Uterus (tissue), 4 donors: ENCODE results near the gene FKBP10. TPM values are rescaled to one million over a fixed set of nuclear protein-coding genes. Genes with fewer than 3 reads are reported as not detected.

Experiments used
- DNase-seq, 2 donors: peaks; one replicate each; pipeline ENCODE4 v3.0.0-alpha.2; 2019 to 2020
- H3K27ac ChIP-seq, 2 donors: fragments of 200-600 bp; sonication (generic); 1 replicate in 1 of 2; 2 replicates in 1 of 2; pipeline ENCODE4 v1.5.1; 2016 to 2018
- H3K27me3 ChIP-seq, 2 donors: fragments of 200-600 bp; sonication (generic); one replicate each; pipeline ENCODE4 v1.5.1; 2018 to 2019; ENCODE audit warnings: control low read depth in 1 of 2
- H3K36me3 ChIP-seq, 2 donors: fragments of 200-600 bp; sonication (generic); one replicate each; pipeline ENCODE4 v1.5.1; 2019; ENCODE audit warnings: control low read depth in 1 of 2
- H3K4me1 ChIP-seq, 2 donors: fragments of 200-600 bp; sonication (generic); one replicate each; pipeline ENCODE4 v1.5.1; 2018 to 2019; ENCODE audit warnings: control low read depth in 1 of 2
- H3K4me3 ChIP-seq, 2 donors: fragments of 200-600 bp; sonication (generic); 1 replicate in 1 of 2; 2 replicates in 1 of 2; pipeline ENCODE4 v1.5.1; 2018 to 2019; ENCODE audit warnings: mild to moderate bottlenecking in 1 of 2
- H3K9me3 ChIP-seq, 2 donors: fragments of 200-600 bp; sonication (generic); one replicate each; pipeline ENCODE4 v1.5.1; 2019; ENCODE audit warnings: control low read depth in 1 of 2
- CTCF ChIP-seq, 4 experiments: fragments of 200-600 bp in 2 of 4; fragments of 450-650 bp in 2 of 4; sonication (generic) in 2 of 4; IDR thresholded peaks; one replicate each; pipeline ENCODE4 v1.5.1; 2016 to 2019; ENCODE audit warnings: antibody characterized with exemption in 4 of 4, mild to moderate bottlenecking in 2 of 4, moderate library complexity in 1 of 4
- POLR2A ChIP-seq, 2 donors: fragments of 450-650 bp; IDR thresholded peaks; one replicate each; pipeline ENCODE4 v1.6.1; 2016; ENCODE audit warnings: antibody characterized with exemption in 2 of 2, mild to moderate bottlenecking in 1 of 2, moderate library complexity in 1 of 2
- intact Hi-C: fragments of 100-400 bp; cut with DNase I; formaldehyde crosslinking; loops from one replicate; pipeline ENCODE4 v1.15.1; 2023; ENCODE audit warnings: low total_unique reads
- total RNA-seq, 4 donors: library from RNA; depleted of rRNA in 3 of 4; stranded (reverse); fragments of >200 nt in 3 of 4; gene quantifications; one replicate each; pipeline versions ENCODE4 v1.1.0 to v1.2.4, GENCODE V29; 2014 to 2023
- donor health status: DM: yes; HTN: yes; CAD: no.

Gene FKBP10
- total RNA-seq, 4 donors from 2014 or later = 22.9 to 226 (median 89.5) TPM

DNA sequence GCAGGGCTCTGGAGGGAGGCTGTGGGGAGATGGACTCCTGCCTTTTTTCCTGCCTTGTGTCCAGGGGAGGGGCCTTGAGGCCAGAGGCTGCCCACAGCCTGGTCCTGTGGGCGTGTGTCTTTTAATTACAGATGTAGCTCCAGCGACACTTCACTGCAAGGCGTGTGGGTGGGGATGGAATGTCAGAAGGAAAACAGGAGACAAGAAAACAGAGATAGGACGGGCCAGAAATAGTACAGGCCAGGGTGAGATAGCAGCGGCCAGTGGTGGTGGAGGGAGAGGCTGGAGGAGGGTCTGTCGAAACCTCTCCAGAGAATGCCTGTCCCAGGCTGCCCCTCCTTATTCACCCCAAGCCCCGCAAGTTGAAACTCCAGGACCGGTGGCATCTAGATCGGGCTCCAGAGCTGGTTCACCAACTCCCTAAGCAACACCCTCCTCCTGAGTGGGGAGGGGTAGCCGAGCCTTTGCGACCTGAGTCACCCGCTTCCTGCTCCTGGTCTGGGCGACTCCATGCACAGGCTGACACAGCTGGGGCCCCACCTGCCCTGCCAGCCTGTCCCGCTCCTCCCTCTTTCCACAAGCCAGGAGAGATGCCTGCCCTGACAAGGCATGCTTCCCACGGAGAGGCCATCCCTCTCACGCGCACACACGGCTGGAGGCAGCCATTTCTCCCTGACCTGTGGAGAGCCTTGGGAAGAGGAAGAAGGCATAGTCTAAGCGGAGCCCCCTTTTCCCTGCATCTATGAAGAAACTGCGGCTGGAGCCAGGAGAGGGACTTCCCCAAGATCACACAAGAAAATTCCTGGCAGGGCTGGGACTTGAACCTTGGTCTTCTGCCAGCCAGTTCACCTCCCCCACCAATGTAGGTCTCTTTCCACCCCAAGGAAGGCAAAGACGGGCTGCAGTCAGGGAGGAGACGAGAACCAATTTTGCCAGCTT lies 19.7 kb upstream of the FKBP10 start:
- TF ChIP-seq POLR2A (IDR thresholded peaks at IDR 0.05) (no peak), CTCF (IDR thresholded peaks at IDR 0.05) (no peak)
- Histone ChIP-seq H3K27me3 (no peaks in the 10 kb centered on the region), H3K9me3 (no peaks in the 10 kb centered on the region), H3K4me1 (no peaks in the 10 kb centered on the region), H3K27ac (peak overlapping the region; percentile 87 to 89), H3K4me3 (no peak overlapping the region), H3K36me3 (no peaks in the 10 kb centered on the region)
- DNase-seq = peak; percentile 54 to 63
- intact Hi-C loops = no loop called here

DNA sequence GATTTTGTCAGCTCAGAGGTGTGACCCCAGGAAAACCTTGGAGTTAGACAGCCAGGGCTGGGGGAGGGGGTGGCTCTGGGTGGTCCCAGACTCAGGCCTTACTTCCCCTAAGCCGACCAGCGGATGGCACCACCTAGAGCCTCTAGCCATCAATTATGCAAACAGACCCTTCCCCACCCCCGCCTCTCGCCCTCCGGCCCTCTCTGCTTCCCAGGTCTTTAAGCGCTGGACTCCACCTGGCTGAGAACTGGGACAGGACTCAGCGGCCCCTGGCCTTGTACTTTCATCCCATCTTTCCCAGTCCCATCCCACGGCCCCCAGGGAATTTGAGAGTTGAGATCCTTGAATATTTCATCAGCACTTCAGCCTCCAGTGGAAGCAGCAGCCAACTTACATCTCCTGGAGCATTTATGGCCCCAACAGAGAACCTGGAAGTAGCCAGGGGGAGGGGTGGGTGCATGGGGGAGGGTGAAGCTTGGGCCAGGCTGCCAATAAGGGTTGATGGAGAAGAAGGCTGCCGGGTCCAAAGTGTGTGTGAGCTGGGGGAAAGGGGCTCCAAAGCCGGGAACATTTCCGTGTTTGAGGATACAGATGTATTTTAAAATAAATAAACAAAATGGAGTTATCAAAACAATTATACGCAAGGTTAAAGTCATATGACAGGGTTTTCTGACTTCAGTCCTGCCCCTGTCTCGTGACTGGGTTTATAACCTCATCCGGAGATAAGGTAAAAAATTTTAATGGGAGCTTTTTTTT lies 18.8 kb upstream of the FKBP10 start:
- peak; percentile 64 for DNase-seq
- peak overlapping the region; percentile 87 to 89 for H3K27ac ChIP-seq

DNA sequence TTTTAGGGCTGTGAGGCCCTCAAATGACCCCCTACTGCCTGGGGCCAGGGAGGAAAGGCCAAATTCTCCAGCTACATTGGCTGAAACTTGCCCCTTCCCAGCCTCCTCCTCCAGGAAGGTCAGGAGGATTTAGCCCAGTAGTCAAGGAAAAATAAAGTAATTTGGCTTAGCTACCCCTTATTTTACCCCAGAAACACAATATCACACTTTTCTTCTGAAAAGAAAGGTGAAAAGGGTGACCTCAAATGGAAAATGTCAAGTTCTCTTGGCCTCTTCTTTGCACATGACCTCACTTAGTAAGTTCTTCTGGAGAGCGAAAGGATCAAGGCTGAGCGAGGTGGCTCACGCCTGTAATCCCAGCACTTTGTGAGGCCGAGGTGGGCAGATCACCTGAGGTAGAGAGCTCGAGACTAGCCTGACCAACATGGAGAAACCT lies 18.2 kb upstream of the FKBP10 start:
- no peaks in the 10 kb centered on the region for H3K36me3 ChIP-seq
- peak overlapping the region; percentile 87 to 89 for H3K27ac ChIP-seq
- no peak overlapping the region for H3K4me3 ChIP-seq
- H3K4me1 ChIP-seq = no peaks in the 10 kb centered on the region
- no peaks in the 10 kb centered on the region for H3K27me3 ChIP-seq
- TF ChIP-seq POLR2A (IDR thresholded peaks at IDR 0.05) (no peak), CTCF (IDR thresholded peaks at IDR 0.05) (no peak)
- intact Hi-C loops = no loop called here
- no peak for DNase-seq
- H3K9me3 ChIP-seq = no peaks in the 10 kb centered on the region

More for the DNA sequence above, 18.8 kb upstream of the FKBP10 start:
- H3K4me3 ChIP-seq = no peak overlapping the region
- no peaks in the 10 kb centered on the region for H3K4me1 ChIP-seq
- no peak for TF ChIP-seq POLR2A (IDR thresholded peaks at IDR 0.05)
- no peak for TF ChIP-seq CTCF (IDR thresholded peaks at IDR 0.05)
- no peaks in the 10 kb centered on the region for H3K36me3 ChIP-seq
- H3K27me3 ChIP-seq = no peaks in the 10 kb centered on the region
- intact Hi-C loops = no loop called here
- no peaks in the 10 kb centered on the region for H3K9me3 ChIP-seq

- no peak for TF ChIP-seq POLR2A (IDR thresholded peaks at IDR 0.05)
- no peak for TF ChIP-seq CTCF (IDR thresholded peaks at IDR 0.05)
- H3K9me3 ChIP-seq = no peaks in the 10 kb centered on the region
- no peaks in the 10 kb centered on the region for H3K27me3 ChIP-seq
- H3K4me1 ChIP-seq = peaks cover 0 to 7% of the 10 kb centered on the region in 2 donors
- no peaks in the 10 kb centered on the region for H3K36me3 ChIP-seq
- no peak for DNase-seq
- H3K4me3 ChIP-seq = no peak overlapping the region
- H3K27ac ChIP-seq = no peak overlapping the region
- intact Hi-C loops = no loop called here
Measured at GRCh38 chr17:41796121-41796895, 16.5 kb upstream of the FKBP10 start.
